ENCODE measurements around the gene NUPR1. TPM values are rescaled to one million over a fixed set of nuclear protein-coding genes. Genes with fewer than 3 reads are reported as not detected.
"Not testable (repeated sequence)": the region's sequence is repeated elsewhere in the genome, so short reads cannot be mapped to it uniquely, and the experiment has no call there.

The NUPR1 gene
- total and polyA plus RNA-seq, 11 donors = 5.7 to 103 (median 28.6) TPM

- ATAC-seq (peak in 1 of 4 donors; percentile 7), DNase-seq (no peak)
- TF ChIP-seq CTCF (IDR thresholded peaks at IDR 0.05) = no peak
- no peak for TF ChIP-seq POLR2A (IDR thresholded peaks at IDR 0.05)
- Histone ChIP-seq H3K36me3 (peaks cover 0 to 8% (median 0%) of the 10 kb centered on the region in 9 donors), H3K4me3 (no peak overlapping the region), H3K27me3 (peaks cover 0 to 4% (median 0%) of the 10 kb centered on the region in 9 donors), H3K9me3 (no peaks in the 10 kb centered on the region), H3K4me1 (peaks cover 0 to 17% (median 0%) of the 10 kb centered on the region in 12 donors), H3K27ac (no peak overlapping the region)
- intact Hi-C loops (cut with DNase I) = no loop called here
- WGBS, 4 donors = 83 to 87% (median 85%) methylated on average over 19 of the region's 19 CpGs
Observed at GRCh38 chr16:28501258-28502232, 37.2 kb downstream of the NUPR1 start.

GRCh38 chr16:28500476-28501180, 38.1 kb downstream of the NUPR1 start:
- ATAC-seq; H3K27me3 ChIP-seq; H3K4me3 ChIP-seq; intact Hi-C loops (cut with DNase I); H3K27ac ChIP-seq; H3K9me3 ChIP-seq; DNase-seq; H3K36me3 ChIP-seq: not testable (repeated sequence)
- 79 to 81% (median 80%) methylated on average over 18 of the region's 18 CpGs for WGBS, 4 donors
- H3K4me1 ChIP-seq = peaks cover 0 to 18% (median 0%) of the 10 kb centered on the region in 12 donors

GRCh38 chr16:28499854-28500253, 38.9 kb downstream of the NUPR1 start:
- TF ChIP-seq POLR2A (IDR thresholded peaks at IDR 0.05) = no peak
- TF ChIP-seq CTCF (IDR thresholded peaks at IDR 0.05) = no peak
- ATAC-seq (no peak), DNase-seq (no peak)
- peaks cover 0 to 8% (median 0%) of the 10 kb centered on the region in 9 donors for H3K36me3 ChIP-seq
- no peak overlapping the region for H3K27ac ChIP-seq
- peaks cover 0 to 18% (median 0%) of the 10 kb centered on the region in 12 donors for H3K4me1 ChIP-seq
- H3K4me3 ChIP-seq = no peak overlapping the region
- no peaks in the 10 kb centered on the region for H3K9me3 ChIP-seq
- 70 to 75% (median 74%) methylated on average over 10 of the region's 10 CpGs for WGBS, 4 donors
- intact Hi-C loops (cut with DNase I) = loop anchor here in 3 of 10 donors (5.0 to 10.0 kb wide), 4 partner anchors 42 to 205 kb away; partner anchors contain the start of genes SBK1 (in 1 of the 3) and SGF29 (in 1 of the 3)
- peaks cover 0 to 4% (median 0%) of the 10 kb centered on the region in 9 donors for H3K27me3 ChIP-seq

- Histone ChIP-seq H3K4me3 (no peak overlapping the region), H3K4me1 (peaks cover 0 to 20% (median 0%) of the 10 kb centered on the region in 12 donors), H3K27me3 (peaks cover 0 to 4% (median 0%) of the 10 kb centered on the region in 9 donors), H3K36me3 (peaks cover 0 to 8% (median 0%) of the 10 kb centered on the region in 9 donors), H3K9me3 (no peaks in the 10 kb centered on the region), H3K27ac (no peak overlapping the region)
- TF ChIP-seq CTCF (IDR thresholded peaks at IDR 0.05) (no peak), POLR2A (IDR thresholded peaks at IDR 0.05) (no peak)
- 80 to 84% (median 84%) methylated on average over 13 to 15 of the region's 15 CpGs for WGBS, 4 donors
- intact Hi-C loops (cut with DNase I) = loop anchor here in 3 of 10 donors (5.0 to 10.0 kb wide), 4 partner anchors 43 to 204 kb away; partner anchors contain the start of genes SBK1 (in 1 of the 3) and SGF29 (in 1 of the 3)
- no peak for ATAC-seq
- DNase-seq = no peak
Observed at GRCh38 chr16:28498666-28499381, 40.0 kb downstream of the NUPR1 start.
